ENCODE data around the gene CENPP.

CENPP gene

DNA sequence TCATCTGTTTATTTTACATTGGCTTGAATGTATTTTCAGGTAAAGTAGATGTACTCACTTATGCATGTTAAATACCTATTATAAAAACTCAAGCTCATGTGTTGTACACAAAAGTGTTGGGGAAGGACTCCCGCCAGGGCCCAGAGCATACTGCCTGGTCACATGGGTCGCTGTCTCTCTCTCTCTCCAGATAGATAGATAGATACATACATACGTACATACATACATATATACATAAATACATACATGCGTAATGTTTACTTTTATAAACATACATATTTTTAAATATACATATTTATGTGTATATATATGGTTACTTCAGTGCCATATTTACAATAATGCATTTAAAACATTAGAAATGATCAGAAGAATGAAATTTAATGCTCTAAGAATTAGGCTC, 131.8 kb downstream of the CENPP start:
- no peak overlapping the region for H2AFZ ChIP-seq (ENCODE audit: low read depth, low read length)
- H3K4me3 ChIP-seq (ENCODE audit: low read length), result no peak overlapping the region
- H3K27me3 ChIP-seq (ENCODE audit: insufficient read depth, low read length), result no peaks in the 10 kb centered on the region
- no peaks in the 10 kb centered on the region for H3K9me3 ChIP-seq (ENCODE audit: low read length)
- H3K36me3 ChIP-seq (ENCODE audit: insufficient read depth, low read length), result no peaks in the 10 kb centered on the region
- no peaks in the 10 kb centered on the region for H3K4me1 ChIP-seq (ENCODE audit: insufficient read depth, low read length)

DNA sequence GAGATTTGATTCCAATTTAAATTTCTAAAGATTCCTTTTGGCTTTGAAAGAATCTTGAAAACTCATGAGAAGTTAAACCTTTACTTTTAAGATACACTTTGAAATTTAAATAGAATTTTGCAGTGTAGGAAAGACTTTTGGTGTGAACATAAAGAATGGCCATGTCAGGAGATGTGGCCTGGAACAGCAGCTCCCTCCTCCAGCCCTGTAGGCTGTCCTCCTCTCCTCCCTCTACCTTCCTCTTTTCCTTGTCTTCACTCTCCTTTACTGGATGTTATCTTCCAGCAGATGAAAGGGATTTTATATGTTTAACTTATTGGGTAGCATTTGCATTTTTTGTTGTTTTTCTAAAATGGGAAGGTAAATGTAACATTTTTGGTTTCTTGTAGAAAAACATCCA, 137.6 kb downstream of the CENPP start:
- H3K27me3 ChIP-seq (ENCODE audit: insufficient read depth, low read length), result no peaks in the 10 kb centered on the region
- H3K36me3 ChIP-seq (ENCODE audit: insufficient read depth, low read length), result no peaks in the 10 kb centered on the region
- no peak overlapping the region for H2AFZ ChIP-seq (ENCODE audit: low read depth, low read length)
- H3K4me1 ChIP-seq (ENCODE audit: insufficient read depth, low read length), result peaks cover 3% of the 10 kb centered on the region
- H3K9me3 ChIP-seq (ENCODE audit: low read length), result no peaks in the 10 kb centered on the region
- no peak overlapping the region for H3K4me3 ChIP-seq (ENCODE audit: low read length)

DNA sequence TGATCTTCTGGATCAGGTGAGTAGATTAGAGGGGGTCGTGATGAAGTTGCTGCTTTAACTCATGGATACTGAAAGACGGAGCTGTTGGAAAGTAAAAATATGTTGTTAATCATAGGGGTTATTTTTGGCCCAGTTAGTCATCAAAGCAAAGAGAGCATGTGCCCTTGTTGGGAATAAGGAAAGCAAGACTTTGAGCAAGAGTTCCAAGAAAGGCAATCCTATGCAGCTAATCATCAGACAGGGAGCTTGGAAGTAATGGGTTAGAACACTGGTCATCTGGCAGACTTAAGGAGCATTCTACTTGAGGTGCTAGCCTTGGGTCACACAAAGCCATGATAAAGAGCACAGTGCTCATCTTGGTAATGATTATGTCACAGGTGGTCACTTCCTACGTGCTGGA, 138.2 kb downstream of the CENPP start:
- H3K4me3 ChIP-seq (ENCODE audit: low read length), result no peak overlapping the region
- H3K4me1 ChIP-seq (ENCODE audit: insufficient read depth, low read length), result peaks cover 3% of the 10 kb centered on the region
- no peaks in the 10 kb centered on the region for H3K9me3 ChIP-seq (ENCODE audit: low read length)
- no peak overlapping the region for H2AFZ ChIP-seq (ENCODE audit: low read depth, low read length)
- no peaks in the 10 kb centered on the region for H3K36me3 ChIP-seq (ENCODE audit: insufficient read depth, low read length)
- H3K27me3 ChIP-seq (ENCODE audit: insufficient read depth, low read length), result no peaks in the 10 kb centered on the region

DNA sequence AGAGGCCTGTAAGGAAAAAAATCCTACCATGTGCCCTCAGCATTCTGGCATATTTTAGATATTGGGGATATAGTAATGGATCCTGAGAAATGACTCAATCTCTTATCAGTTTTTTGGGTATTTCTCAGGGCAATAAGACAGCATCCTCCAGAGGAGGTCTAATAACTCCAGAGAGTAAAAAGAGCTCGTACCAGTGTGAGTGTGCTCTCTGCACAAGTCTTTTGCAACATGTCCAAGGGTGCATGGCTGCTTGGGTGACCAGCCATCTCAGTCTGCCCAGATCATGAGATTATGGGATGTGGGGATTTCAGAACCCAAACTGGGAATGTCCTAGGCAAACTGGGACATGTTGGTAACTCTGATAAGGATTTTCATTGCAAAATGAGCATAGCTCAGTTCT, 141.3 kb downstream of the CENPP start:
- H3K9me3 ChIP-seq (ENCODE audit: low read length), result no peaks in the 10 kb centered on the region
- H3K4me1 ChIP-seq (ENCODE audit: insufficient read depth, low read length), result peaks cover 3% of the 10 kb centered on the region
- H3K36me3 ChIP-seq (ENCODE audit: insufficient read depth, low read length), result no peaks in the 10 kb centered on the region
- H3K4me3 ChIP-seq (ENCODE audit: low read length), result no peak overlapping the region
- H3K27me3 ChIP-seq (ENCODE audit: insufficient read depth, low read length), result no peaks in the 10 kb centered on the region
- H2AFZ ChIP-seq (ENCODE audit: low read depth, low read length), result no peak overlapping the region

DNA sequence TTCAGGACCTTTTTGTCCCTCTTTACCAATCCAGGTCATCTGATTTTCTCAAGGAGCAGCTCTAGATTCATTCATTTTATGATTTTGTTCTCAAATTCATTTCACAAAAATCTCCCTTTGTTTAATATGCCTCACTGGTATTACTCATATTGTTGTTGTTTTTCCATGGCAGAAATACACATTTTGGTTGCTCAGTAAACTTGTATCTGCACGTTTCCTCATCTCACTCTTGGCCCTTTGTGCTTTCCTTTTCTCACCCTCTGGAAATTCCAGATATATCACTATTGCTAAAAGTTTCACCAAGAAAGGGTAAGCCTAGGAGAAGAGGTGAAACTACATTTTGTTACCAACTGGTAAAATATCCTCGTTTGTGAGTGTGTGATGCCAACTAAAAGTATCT, 141.8 kb downstream of the CENPP start:
- Histone ChIP-seq H3K4me1 (ENCODE audit: insufficient read depth, low read length) (peaks cover 3% of the 10 kb centered on the region), H3K27me3 (ENCODE audit: insufficient read depth, low read length) (no peaks in the 10 kb centered on the region), H3K9me3 (ENCODE audit: low read length) (no peaks in the 10 kb centered on the region), H2AFZ (ENCODE audit: low read depth, low read length) (no peak overlapping the region), H3K4me3 (ENCODE audit: low read length) (no peak overlapping the region), H3K36me3 (ENCODE audit: insufficient read depth, low read length) (no peaks in the 10 kb centered on the region)

DNA sequence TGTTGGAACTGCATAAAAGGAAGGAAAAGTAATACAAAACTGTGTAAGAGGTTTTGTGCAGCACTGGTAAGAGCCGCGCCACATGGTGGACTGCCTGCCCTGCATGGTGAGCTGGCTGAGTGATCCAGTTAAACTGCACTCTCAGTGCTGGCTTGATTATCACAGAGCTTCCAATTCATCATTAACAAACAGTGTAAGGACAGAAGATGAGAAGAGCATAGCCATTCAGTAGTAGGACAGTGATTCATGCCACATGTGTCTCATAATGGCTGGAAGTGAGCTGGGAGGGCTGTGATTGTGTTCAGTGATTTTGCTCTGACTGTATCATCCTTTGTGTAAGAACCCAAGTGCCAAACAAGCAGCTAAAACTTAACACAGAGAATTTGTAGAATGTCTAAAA, 142.5 kb downstream of the CENPP start:
- Histone ChIP-seq H3K27me3 (ENCODE audit: insufficient read depth, low read length) (no peaks in the 10 kb centered on the region), H3K4me1 (ENCODE audit: insufficient read depth, low read length) (peaks cover 3% of the 10 kb centered on the region), H3K4me3 (ENCODE audit: low read length) (no peak overlapping the region)

DNA sequence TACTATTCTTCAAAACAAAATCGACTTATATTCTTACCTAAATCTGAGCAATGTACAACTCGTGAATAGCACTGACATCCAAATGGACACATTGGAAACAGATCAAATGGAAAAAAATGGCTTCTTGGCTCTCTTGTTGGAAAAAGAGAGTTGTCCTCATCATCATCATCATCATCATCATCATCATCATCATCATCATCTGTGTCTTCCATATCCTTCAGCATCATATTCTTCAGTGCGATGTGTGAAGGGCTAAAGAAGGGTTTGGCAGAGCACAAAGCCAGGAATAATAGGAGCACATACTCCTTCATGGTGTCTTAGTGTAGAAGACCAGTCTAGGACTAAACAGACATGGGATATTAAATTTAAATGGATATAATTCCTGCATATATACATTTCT, 148.8 kb downstream of the CENPP start:
- Histone ChIP-seq H3K4me1 (ENCODE audit: insufficient read depth, low read length) (no peaks in the 10 kb centered on the region), H3K4me3 (ENCODE audit: low read length) (no peak overlapping the region), H3K9me3 (ENCODE audit: low read length) (no peaks in the 10 kb centered on the region), H3K27me3 (ENCODE audit: insufficient read depth, low read length) (no peaks in the 10 kb centered on the region), H2AFZ (ENCODE audit: low read depth, low read length) (no peak overlapping the region), H3K36me3 (ENCODE audit: insufficient read depth, low read length) (no peaks in the 10 kb centered on the region)

More for the DNA sequence above, 142.5 kb downstream of the CENPP start:
- Histone ChIP-seq H2AFZ (ENCODE audit: low read depth, low read length) (no peak overlapping the region), H3K36me3 (ENCODE audit: insufficient read depth, low read length) (no peaks in the 10 kb centered on the region), H3K9me3 (ENCODE audit: low read length) (no peaks in the 10 kb centered on the region)

DNA sequence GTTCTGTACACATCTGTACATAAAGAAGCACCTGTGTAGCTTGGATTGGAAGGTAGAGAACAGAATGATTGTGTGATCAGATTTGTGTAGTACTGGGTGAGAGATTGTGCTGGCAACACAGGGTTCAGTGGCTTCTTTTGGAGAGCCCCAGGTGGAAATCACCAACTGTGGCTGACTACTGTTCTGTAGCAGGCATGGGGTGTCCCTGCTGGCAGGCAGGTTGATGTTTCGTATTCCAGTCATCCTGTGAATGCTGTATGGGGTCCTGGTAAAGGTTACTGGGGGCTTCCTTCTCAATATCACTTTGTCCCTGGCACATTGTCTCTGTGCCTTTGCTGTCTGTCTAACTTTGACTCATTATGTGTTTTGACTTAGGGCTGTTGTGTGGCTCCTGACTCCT, 151.2 kb downstream of the CENPP start:
- Histone ChIP-seq H2AFZ (ENCODE audit: low read depth, low read length) (no peak overlapping the region), H3K36me3 (ENCODE audit: insufficient read depth, low read length) (no peaks in the 10 kb centered on the region), H3K4me1 (ENCODE audit: insufficient read depth, low read length) (peaks cover 3% of the 10 kb centered on the region), H3K9me3 (ENCODE audit: low read length) (no peaks in the 10 kb centered on the region), H3K27me3 (ENCODE audit: insufficient read depth, low read length) (no peaks in the 10 kb centered on the region), H3K4me3 (ENCODE audit: low read length) (no peak overlapping the region)

DNA sequence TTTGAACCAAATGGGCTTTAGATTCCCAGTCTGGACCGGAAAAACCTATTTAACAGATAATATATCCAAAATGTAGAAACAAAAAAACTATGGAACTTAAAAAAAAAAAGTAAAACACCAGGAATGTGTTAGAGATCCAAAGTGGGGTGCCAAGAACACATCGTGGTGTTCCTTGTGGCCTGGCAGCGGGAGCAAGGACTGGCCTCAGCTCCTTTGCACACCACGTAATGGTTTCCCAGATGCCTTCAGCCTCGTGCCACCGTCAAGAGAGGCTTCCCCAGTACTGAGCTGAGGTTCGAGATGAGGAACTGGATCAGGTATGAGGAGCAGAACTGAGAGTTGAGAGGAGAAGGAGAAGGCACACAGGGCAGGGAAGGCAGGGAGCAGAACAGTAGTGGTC, 153.0 kb downstream of the CENPP start:
- H2AFZ ChIP-seq (ENCODE audit: low read depth, low read length), result no peak overlapping the region
- H3K27me3 ChIP-seq (ENCODE audit: insufficient read depth, low read length), result no peaks in the 10 kb centered on the region
- no peak overlapping the region for H3K4me3 ChIP-seq (ENCODE audit: low read length)
- no peaks in the 10 kb centered on the region for H3K36me3 ChIP-seq (ENCODE audit: insufficient read depth, low read length)
- H3K4me1 ChIP-seq (ENCODE audit: insufficient read depth, low read length), result peaks cover 3% of the 10 kb centered on the region
- no peaks in the 10 kb centered on the region for H3K9me3 ChIP-seq (ENCODE audit: low read length)

DNA sequence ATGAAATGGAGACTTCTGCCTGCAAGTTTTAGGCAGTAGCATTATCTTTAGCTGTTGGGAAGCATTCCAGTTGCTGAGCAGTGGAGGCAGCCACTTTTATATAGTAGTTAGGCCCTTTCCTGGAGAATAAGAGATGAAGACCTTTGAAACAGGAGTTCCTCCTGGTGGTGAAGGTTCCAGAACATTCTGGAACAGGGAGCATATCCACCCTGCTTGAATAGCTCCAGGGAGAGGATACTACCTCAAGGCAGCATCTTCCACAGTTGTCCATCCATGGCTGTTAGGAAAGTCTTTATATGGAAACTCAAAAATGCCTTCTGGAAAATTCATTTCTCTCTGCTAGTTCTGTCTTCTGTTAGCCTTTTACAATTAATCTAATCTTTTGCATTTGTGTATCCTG, 153.6 kb downstream of the CENPP start:
- no peaks in the 10 kb centered on the region for H3K27me3 ChIP-seq (ENCODE audit: insufficient read depth, low read length)
- no peaks in the 10 kb centered on the region for H3K36me3 ChIP-seq (ENCODE audit: insufficient read depth, low read length)
- H3K4me3 ChIP-seq (ENCODE audit: low read length), result no peak overlapping the region
- no peaks in the 10 kb centered on the region for H3K9me3 ChIP-seq (ENCODE audit: low read length)
- H3K4me1 ChIP-seq (ENCODE audit: insufficient read depth, low read length), result peaks cover 3% of the 10 kb centered on the region
- no peak overlapping the region for H2AFZ ChIP-seq (ENCODE audit: low read depth, low read length)

DNA sequence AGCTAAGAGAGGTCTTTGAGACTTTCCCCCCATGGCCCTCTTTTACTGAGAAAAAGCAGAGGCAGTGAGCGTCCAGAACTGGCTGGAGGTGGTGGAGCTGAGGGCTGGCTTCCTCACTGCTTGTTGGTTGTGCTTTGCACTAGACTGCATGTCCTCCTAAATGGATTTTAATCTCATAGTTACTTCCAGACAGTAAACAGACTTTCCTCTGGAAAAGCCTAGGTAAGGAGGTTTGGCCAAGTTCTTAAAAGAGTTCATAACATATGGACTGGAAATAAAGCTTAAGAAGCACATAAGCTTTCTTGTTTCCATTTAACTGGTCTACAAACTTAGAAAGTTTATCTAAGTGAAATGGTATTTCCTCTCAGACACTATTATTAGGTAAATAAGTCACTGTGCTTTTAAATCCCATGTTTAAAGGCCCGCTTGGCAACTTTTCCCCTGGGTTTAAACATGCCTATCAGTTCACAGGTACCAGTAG, 154.6 kb downstream of the CENPP start:
- Histone ChIP-seq H3K4me1 (ENCODE audit: insufficient read depth, low read length) (peaks cover 3% of the 10 kb centered on the region), H3K4me3 (ENCODE audit: low read length) (no peak overlapping the region), H2AFZ (ENCODE audit: low read depth, low read length) (no peak overlapping the region), H3K9me3 (ENCODE audit: low read length) (no peaks in the 10 kb centered on the region), H3K27me3 (ENCODE audit: insufficient read depth, low read length) (no peaks in the 10 kb centered on the region), H3K36me3 (ENCODE audit: insufficient read depth, low read length) (no peaks in the 10 kb centered on the region)

DNA sequence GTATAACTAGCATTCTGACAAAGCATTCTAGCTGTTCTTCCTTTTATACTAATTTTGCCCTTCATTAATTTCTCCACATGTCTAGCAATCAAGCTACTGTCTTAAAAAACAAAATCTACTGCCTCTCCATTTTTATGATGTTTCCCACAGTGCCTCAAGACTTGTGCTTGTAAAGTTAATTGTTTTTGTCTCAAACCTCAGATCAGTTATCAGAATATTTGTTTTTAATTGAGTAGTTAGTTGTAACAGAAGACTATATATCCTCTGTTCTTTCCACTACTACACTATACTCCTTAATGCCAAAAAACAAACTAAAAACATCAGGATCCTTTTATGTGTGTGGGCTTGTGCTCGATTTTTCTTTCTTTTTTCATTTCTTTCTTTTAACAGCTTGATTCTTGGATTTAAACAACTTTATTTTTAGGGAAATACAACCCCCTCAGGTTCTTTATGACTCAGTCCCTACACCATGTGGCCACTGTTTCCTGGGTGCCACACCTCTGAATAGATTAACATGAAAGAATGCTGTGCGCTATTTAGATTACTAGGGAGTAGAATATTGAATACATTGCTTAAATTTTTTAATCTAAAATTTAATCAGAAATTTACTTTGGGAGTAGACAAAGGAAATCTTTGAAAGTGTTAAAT, 155.4 kb downstream of the CENPP start:
- Histone ChIP-seq H3K27me3 (ENCODE audit: insufficient read depth, low read length) (no peaks in the 10 kb centered on the region), H3K36me3 (ENCODE audit: insufficient read depth, low read length) (no peaks in the 10 kb centered on the region), H3K4me1 (ENCODE audit: insufficient read depth, low read length) (peaks cover 3% of the 10 kb centered on the region), H2AFZ (ENCODE audit: low read depth, low read length) (no peak overlapping the region), H3K4me3 (ENCODE audit: low read length) (no peak overlapping the region), H3K9me3 (ENCODE audit: low read length) (no peaks in the 10 kb centered on the region)

DNA sequence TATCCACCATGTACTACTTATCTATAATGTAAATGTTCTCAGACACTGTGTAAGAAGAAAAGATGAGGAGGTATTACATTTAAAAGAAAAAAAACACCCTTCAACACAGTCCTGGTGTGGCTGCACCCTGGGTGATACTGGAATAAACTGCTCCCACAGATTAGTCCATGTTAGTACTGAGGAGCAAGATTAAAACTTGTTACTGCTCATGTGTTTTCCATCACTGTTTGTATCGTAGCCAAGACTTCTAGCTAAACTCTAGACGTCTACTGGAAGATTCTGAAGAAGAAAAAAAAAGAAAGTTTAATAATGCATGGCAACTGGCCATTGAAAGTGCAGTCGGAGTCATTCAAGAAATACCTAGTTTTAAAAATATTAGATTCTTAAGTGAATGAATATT, 156.6 kb downstream of the CENPP start, which contains the start of gene ASPN:
Gene ASPN, minus strand, starts transcription at position 178 of the 400 bp plus-strand sequence.
- H3K36me3 ChIP-seq (ENCODE audit: insufficient read depth, low read length), result no peaks in the 10 kb centered on the region
- no peaks in the 10 kb centered on the region for H3K27me3 ChIP-seq (ENCODE audit: insufficient read depth, low read length)
- H3K4me1 ChIP-seq (ENCODE audit: insufficient read depth, low read length), result peaks cover 3% of the 10 kb centered on the region
- no peak within 1 kb of the TSS for H3K4me3 ChIP-seq (ENCODE audit: low read length)
- H2AFZ ChIP-seq (ENCODE audit: low read depth, low read length), result no peak within 1 kb of the TSS
- no peaks in the 10 kb centered on the region for H3K9me3 ChIP-seq (ENCODE audit: low read length)

DNA sequence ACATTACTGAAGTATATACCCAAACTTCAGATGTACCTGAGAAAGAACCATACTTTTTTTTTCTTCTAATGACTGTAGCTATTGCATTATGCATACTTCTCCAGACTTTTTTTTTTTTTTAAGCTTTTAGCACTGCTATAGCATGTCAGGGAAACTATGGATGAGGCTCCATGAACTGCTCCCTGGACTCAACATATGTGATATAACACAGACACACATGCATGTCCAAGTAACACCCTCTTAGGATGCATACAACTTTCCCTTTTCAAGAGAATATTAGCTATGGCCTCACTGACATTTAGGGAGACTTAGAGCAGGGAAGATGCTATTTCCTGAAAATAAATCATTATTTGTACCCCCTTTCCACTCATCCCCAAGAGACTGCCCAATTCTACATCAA, 157.1 kb downstream of the CENPP start:
- Histone ChIP-seq H3K9me3 (ENCODE audit: low read length) (no peaks in the 10 kb centered on the region), H3K4me1 (ENCODE audit: insufficient read depth, low read length) (peaks cover 3% of the 10 kb centered on the region), H3K36me3 (ENCODE audit: insufficient read depth, low read length) (no peaks in the 10 kb centered on the region), H2AFZ (ENCODE audit: low read depth, low read length) (no peak overlapping the region), H3K27me3 (ENCODE audit: insufficient read depth, low read length) (no peaks in the 10 kb centered on the region), H3K4me3 (ENCODE audit: low read length) (no peak overlapping the region)
